ENCODE measurements around the gene PSAPL1. TPM values are rescaled to one million over a fixed set of nuclear protein-coding genes. Genes with fewer than 3 reads are reported as not detected.

The PSAPL1 gene
- total and polyA plus RNA-seq, 4 donors: 0.06 TPM; not detected in 3

Small RNAs within 50 kb of the gene (small RNA-seq; reads per million reads assigned to genes)
- gene MIR4274 (ENCODE audit: low replicate concordance): not detected

Other genes starting within 250 kb of the PSAPL1 start
- 1 to 10 TPM; 7.3 to 9.4 TPM for gene SORCS2, start 242.4 kb downstream of the PSAPL1 start, total RNA-seq
- gene SORCS2, start 242.4 kb downstream of the PSAPL1 start, polyA plus RNA-seq (ENCODE audit: insufficient read length in 2 of 2): 10 to 100 TPM; 23.5 to 24.8 TPM

Measured in spinal cord (tissue), 4 donors.